Epithelial cell of proximal tubule (primary cell): ENCODE results near the gene TLX3. TPM values are rescaled to one million over a fixed set of nuclear protein-coding genes. Genes with fewer than 3 reads are reported as not detected.

ENCODE experiments used
- DNase-seq: peaks from one replicate; pipeline ENCODE4 v3.0.0-alpha.2; 2011; ENCODE audit warnings: low read depth
- H3K4me3 ChIP-seq: 2 replicates; pipeline ENCODE4 v1.5.1; 2011; ENCODE audit warnings: low read depth, mild to moderate bottlenecking, low read length
- total RNA-seq: library from RNA; depleted of rRNA; stranded (reverse); fragments of >200 nt; gene quantifications from 2 replicates; pipeline ENCODE4 v1.2.3, GENCODE V29; 2015
- TF ChIP-seq, protein P1 (sequence below): conservative IDR thresholded peaks from 2 replicates; pipeline ENCODE4 v1.5.1; 2012; ENCODE audit warnings: low read depth, mild to moderate bottlenecking, low read length

TLX3 gene
- total RNA-seq, 1 donor from 2014 or later = not detected

- DNase-seq = peak; percentile 85
- peak overlapping the region; percentile 17 for H3K4me3 ChIP-seq
- TF ChIP-seq, protein P1, sequence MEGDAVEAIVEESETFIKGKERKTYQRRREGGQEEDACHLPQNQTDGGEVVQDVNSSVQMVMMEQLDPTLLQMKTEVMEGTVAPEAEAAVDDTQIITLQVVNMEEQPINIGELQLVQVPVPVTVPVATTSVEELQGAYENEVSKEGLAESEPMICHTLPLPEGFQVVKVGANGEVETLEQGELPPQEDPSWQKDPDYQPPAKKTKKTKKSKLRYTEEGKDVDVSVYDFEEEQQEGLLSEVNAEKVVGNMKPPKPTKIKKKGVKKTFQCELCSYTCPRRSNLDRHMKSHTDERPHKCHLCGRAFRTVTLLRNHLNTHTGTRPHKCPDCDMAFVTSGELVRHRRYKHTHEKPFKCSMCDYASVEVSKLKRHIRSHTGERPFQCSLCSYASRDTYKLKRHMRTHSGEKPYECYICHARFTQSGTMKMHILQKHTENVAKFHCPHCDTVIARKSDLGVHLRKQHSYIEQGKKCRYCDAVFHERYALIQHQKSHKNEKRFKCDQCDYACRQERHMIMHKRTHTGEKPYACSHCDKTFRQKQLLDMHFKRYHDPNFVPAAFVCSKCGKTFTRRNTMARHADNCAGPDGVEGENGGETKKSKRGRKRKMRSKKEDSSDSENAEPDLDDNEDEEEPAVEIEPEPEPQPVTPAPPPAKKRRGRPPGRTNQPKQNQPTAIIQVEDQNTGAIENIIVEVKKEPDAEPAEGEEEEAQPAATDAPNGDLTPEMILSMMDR = no peak
These were observed 39.3 kb upstream of the TLX3 start for GRCh38 chr5:171269717-171270116.

- no peak for DNase-seq
- TF ChIP-seq, protein P1 = no peak
These were observed 38.9 kb upstream of the TLX3 start for GRCh38 chr5:171270136-171270535.

DNA sequence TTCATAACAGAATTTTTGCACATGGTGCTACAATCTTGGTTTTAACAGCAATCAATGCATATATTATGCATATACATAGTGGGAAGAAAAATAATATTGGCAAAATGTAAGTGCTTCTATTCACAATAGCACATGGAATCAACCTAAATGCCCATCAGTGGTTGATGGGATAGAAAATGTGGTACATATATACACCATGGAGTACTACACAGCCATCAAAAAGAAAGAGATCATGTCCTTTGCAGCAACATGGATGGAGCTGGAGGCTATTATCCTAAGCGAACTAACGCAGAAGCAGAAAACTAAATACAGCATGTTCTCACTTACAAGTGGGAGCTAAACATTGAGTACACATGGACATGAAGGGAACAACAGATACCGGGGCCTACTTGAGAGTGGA, 37.2 kb upstream of the TLX3 start:
- TF ChIP-seq, protein P1 = no peak
- no peak overlapping the region for H3K4me3 ChIP-seq
- DNase-seq = no peak

More at GRCh38 chr5:171270136-171270535, 38.9 kb upstream of the TLX3 start:
- H3K4me3 ChIP-seq = no peak overlapping the region

- H3K4me3 ChIP-seq = no peak overlapping the region
- TF ChIP-seq, protein P1 = peak; percentile 79
- DNase-seq = peak; percentile 30
These were observed 35.8 kb upstream of the TLX3 start for GRCh38 chr5:171272996-171273970.

DNA sequence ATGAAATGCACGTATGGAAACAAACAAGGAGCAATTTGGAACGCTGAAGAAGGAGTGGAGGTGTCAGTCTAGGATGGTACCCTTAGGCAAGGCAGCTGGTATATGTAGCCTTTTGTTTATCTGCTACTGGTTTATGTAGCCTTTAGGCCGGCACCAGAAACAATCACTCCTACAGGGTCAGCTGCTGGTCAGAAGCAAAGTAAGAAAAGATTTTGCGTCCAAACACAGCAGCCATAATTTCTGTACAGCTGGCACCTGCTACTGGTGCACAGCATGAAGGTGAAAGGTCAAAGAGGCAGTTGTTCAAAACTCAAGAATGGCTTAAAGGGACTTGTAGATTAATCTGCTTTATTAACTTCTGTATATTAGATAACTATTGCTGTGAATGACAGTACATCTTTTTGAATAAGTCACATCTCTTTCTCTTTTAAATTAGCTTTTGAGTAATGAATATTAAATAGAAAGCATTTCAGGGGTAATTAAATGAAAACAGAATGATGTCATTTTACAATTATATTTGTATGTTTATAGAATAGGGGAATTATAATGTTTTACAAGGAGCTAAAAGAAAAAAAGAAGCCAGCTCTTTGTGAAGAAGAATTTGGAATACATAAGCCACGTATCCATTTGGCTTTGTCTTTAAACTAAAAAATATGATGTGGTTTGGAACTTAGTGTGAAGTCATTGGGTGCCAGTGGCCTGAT, 33.1 kb upstream of the TLX3 start:
- DNase-seq = no peak
- TF ChIP-seq, protein P1 = no peak
- H3K4me3 ChIP-seq = no peak overlapping the region

GRCh38 chr5:171283753-171284152, 25.3 kb upstream of the TLX3 start:
- TF ChIP-seq, protein P1 = no peak
- no peak overlapping the region for H3K4me3 ChIP-seq
- DNase-seq = no peak
